Stomach (tissue), 4 donors: ENCODE results near the gene STAU1.

ENCODE experiments used
- CTCF ChIP-seq, 7 experiments: fragments of 450-650 bp in 4 of 7; fragments of 200-600 bp in 3 of 7; sonication (generic) in 3 of 7; IDR thresholded peaks; one replicate each; pipeline ENCODE4 v1.5.1; 2016 to 2019; ENCODE audit warnings: antibody characterized with exemption in 7 of 7, control low read depth in 2 of 7, mild to moderate bottlenecking in 1 of 7
- POLR2A ChIP-seq, 4 donors: fragments of 450-650 bp; IDR thresholded peaks; one replicate each; pipeline ENCODE4 v1.6.1; 2016; ENCODE audit warnings: antibody characterized with exemption in 4 of 4, control low read depth in 2 of 4, mild to moderate bottlenecking in 1 of 4, moderate library complexity in 1 of 4
- POLR2AphosphoS5 ChIP-seq, 3 donors: sonication (generic); formaldehyde crosslinking; IDR thresholded peaks; one replicate each; pipeline ENCODE4 v1.6.1; 2016; ENCODE audit warnings: antibody characterized with exemption in 3 of 3

- no peak for TF ChIP-seq POLR2A (IDR thresholded peaks at IDR 0.05)
- no peak for TF ChIP-seq CTCF (IDR thresholded peaks at IDR 0.05)
- TF ChIP-seq POLR2AphosphoS5 (IDR thresholded peaks at IDR 0.05) = no peak
Measured at GRCh38 chr20:49231471-49231870, 43.3 kb upstream of the STAU1 start.
